Trophoblast cell (in vitro differentiated cells and primary cell): Measurements from ENCODE around the gene TAF4.

Experiments
- DNase-seq, 2 donors: peaks; one replicate each; pipeline ENCODE4 v3.0.0-alpha.2; 2016
- H2AFZ ChIP-seq: 2 replicates; pipeline ENCODE4 v1.6.1; 2013; ENCODE audit warnings: low read length, moderate library complexity, mild to moderate bottlenecking; ENCODE audit not compliant: insufficient read depth, poor library complexity
- H2AK5ac ChIP-seq: 2 replicates; pipeline ENCODE4 v1.6.1; 2013; ENCODE audit warnings: mild to moderate bottlenecking, low read length
- H2BK120ac ChIP-seq: 2 replicates; pipeline ENCODE4 v1.6.1; 2013; ENCODE audit warnings: low read length, mild to moderate bottlenecking, moderate library complexity; ENCODE audit not compliant: insufficient read depth, poor library complexity
- H2BK12ac ChIP-seq: 2 replicates; pipeline ENCODE4 v1.6.1; 2013; ENCODE audit warnings: mild to moderate bottlenecking, low read length, moderate library complexity
- H2BK5ac ChIP-seq: 2 replicates; pipeline ENCODE4 v1.6.1; 2013; ENCODE audit warnings: low read length, low read depth, moderate library complexity, mild to moderate bottlenecking; ENCODE audit not compliant: poor library complexity
- H3K14ac ChIP-seq: 2 replicates; pipeline ENCODE4 v1.6.1; 2013; ENCODE audit warnings: mild to moderate bottlenecking, low read length
- H3K18ac ChIP-seq: 2 replicates; pipeline ENCODE4 v1.6.1; 2013; ENCODE audit warnings: mild to moderate bottlenecking, low read length
- H3K23ac ChIP-seq: 2 replicates; pipeline ENCODE4 v1.6.1; 2013; ENCODE audit warnings: low read length
- H3K27ac ChIP-seq: 2 replicates; pipeline ENCODE4 v1.5.1; 2013; ENCODE audit warnings: low read depth, mild to moderate bottlenecking, inconsistent platforms, low read length, moderate library complexity
- H3K27me3 ChIP-seq: 2 replicates; pipeline ENCODE4 v1.6.1; 2013; ENCODE audit warnings: inconsistent platforms, mild to moderate bottlenecking, low read length, moderate library complexity; ENCODE audit not compliant: insufficient read depth
- H3K36me3 ChIP-seq, 2 experiments: 1 replicate in 1 of 2; 2 replicates in 1 of 2; pipeline ENCODE4 v1.6.1; 2013; ENCODE audit warnings: low read length in 2 of 2, mild to moderate bottlenecking in 2 of 2, moderate library complexity in 1 of 2; ENCODE audit not compliant: insufficient read depth in 2 of 2, control insufficient read depth in 1 of 2
- H3K4ac ChIP-seq: 2 replicates; pipeline ENCODE4 v1.6.1; 2013; ENCODE audit warnings: low read depth, mild to moderate bottlenecking, low read length, moderate library complexity
- H3K4me1 ChIP-seq, 2 experiments: 1 replicate in 1 of 2; 2 replicates in 1 of 2; pipeline ENCODE4 v1.6.1; 2013; ENCODE audit warnings: low read length in 2 of 2, mild to moderate bottlenecking in 2 of 2, moderate library complexity in 1 of 2; ENCODE audit not compliant: insufficient read depth in 2 of 2, control insufficient read depth in 1 of 2
- H3K4me2 ChIP-seq: 2 replicates; pipeline ENCODE4 v1.6.1; 2013; ENCODE audit warnings: inconsistent platforms, mild to moderate bottlenecking, low read length, moderate library complexity
- H3K4me3 ChIP-seq: 2 replicates; pipeline ENCODE4 v1.5.1; 2013; ENCODE audit warnings: mild to moderate bottlenecking, low read depth, low read length, inconsistent platforms
- H3K79me1 ChIP-seq: one replicate; pipeline ENCODE4 v1.6.1; 2013; ENCODE audit warnings: low read length
- H3K79me2 ChIP-seq: 2 replicates; pipeline ENCODE4 v1.6.1; 2013; ENCODE audit warnings: low read length, mild to moderate bottlenecking; ENCODE audit not compliant: control insufficient read depth, insufficient read depth, poor library complexity
- H3K9ac ChIP-seq: 2 replicates; pipeline ENCODE4 v1.6.1; 2013; ENCODE audit warnings: mild to moderate bottlenecking, low read length
- H3K9me3 ChIP-seq: 2 replicates; pipeline ENCODE4 v1.6.1; 2013; ENCODE audit warnings: low read depth, mild to moderate bottlenecking, control low read depth, inconsistent platforms, low read length; ENCODE audit not compliant: insufficient read depth
- H4K12ac ChIP-seq: 2 replicates; pipeline ENCODE4 v1.6.1; 2013; ENCODE audit warnings: low read depth, mild to moderate bottlenecking, low read length, moderate library complexity
- H4K8ac ChIP-seq: 2 replicates; pipeline ENCODE4 v1.6.1; 2013; ENCODE audit warnings: low read depth, mild to moderate bottlenecking, low read length, moderate library complexity
- H4K91ac ChIP-seq: one replicate; pipeline ENCODE4 v1.6.1; 2013; ENCODE audit warnings: low read depth, mild to moderate bottlenecking, low read length, moderate library complexity
- WGBS: extraction: QIAGEN DNeasy Blood & Tissue Kit; methylation state at CpG from one replicate; pipeline ENCODE4 v1.1.7; 2013; ENCODE audit warnings: missing lambda C conversion rate; ENCODE audit not compliant: insufficient read length, insufficient coverage; ENCODE audit errors: extremely low coverage; 5-methylcytosine and 5-hydroxymethylcytosine counted together

Gene TAF4

DNA sequence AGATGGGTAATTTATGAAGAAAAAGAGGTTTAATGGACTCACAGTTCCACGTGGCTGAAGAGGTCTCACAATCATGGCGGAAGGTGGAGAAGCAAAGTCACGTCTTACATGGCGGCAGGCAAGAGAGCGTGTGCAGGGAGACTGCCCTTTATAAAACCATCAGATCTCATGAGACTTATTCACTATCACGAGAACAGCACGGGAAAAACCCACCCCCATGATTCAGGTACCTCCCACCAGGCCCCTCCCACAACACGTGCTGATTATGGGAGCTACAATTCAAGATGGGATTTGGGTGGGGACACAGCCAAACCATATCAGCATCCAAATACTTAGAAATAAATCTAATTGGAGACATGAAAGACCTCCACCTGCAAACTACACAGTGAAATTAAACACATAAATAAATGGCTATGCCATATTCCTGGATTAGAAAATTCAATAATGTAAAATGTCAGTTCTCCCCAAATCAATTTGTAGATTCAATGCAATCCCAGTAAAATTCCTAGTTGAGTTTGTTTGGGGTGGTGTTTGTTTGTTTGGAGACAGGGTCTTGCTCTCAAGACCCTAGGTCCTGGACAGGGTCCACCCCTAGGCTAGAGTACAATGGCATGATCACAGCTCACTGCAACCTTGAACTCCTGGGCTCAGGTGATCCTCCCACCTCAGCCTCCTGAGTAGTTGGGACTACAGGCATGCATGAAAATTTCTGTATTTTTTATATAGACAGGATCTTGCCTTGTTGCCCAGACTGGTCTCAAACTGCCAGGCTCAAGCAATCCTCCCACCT lies 101.6 kb downstream of the TAF4 start:
- Histone ChIP-seq H2AFZ (no peak overlapping the region), H2AK5ac (no peak overlapping the region), H2BK120ac (no peak overlapping the region), H3K36me3 (no peaks in the 10 kb centered on the region), H3K4me3 (no peak overlapping the region), H3K4me2 (no peak overlapping the region), H3K14ac (no peak overlapping the region), H3K4ac (no peak overlapping the region), H3K79me2 (no peaks in the 10 kb centered on the region), H3K4me1 (peaks cover 0 to 1% of the 10 kb centered on the region in 2 experiments), H4K8ac (no peak overlapping the region), H3K27me3 (no peaks in the 10 kb centered on the region), H2BK5ac (no peak overlapping the region), H4K12ac (no peak overlapping the region), H2BK12ac (no peak overlapping the region), H3K9me3 (peaks cover 2% of the 10 kb centered on the region), H3K79me1 (no peaks in the 10 kb centered on the region), H4K91ac (no peak overlapping the region), H3K9ac (no peak overlapping the region), H3K23ac (no peak overlapping the region), H3K18ac (no peak overlapping the region), H3K27ac (no peak overlapping the region)
- no CpG with 5 or more reads among the region's 8 CpGs for whole genome bisulfite sequencing
- no peak for DNase-seq

DNA sequence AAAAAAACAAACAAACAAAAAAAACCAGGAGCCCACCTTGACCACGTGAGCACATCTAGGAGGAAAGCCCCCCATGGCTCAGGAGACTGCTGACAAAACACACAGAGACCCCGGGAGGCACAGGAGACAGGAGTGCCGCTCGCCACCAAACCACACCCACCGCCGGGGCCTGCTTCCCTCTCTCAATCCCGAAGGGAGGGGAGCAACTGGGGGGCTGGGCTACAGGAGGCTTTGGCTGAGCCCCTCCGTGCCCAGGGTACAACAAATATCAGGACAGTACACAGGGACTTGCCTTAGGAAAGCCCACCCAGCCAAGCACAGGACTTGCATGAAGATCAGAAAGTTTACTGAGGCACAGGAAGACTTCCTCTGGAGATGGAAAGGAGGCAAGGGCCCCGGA lies 102.5 kb downstream of the TAF4 start:
- Histone ChIP-seq H3K36me3 (no peaks in the 10 kb centered on the region), H2BK12ac (no peak overlapping the region), H4K8ac (no peak overlapping the region), H3K4ac (no peak overlapping the region), H3K9me3 (peaks cover 2% of the 10 kb centered on the region), H3K27me3 (no peaks in the 10 kb centered on the region), H3K14ac (no peak overlapping the region), H3K4me3 (no peak overlapping the region), H3K23ac (no peak overlapping the region), H3K18ac (no peak overlapping the region), H3K27ac (no peak overlapping the region), H2BK5ac (no peak overlapping the region), H3K4me1 (peaks cover 0 to 1% of the 10 kb centered on the region in 2 experiments), H3K79me1 (no peaks in the 10 kb centered on the region), H4K12ac (no peak overlapping the region), H2BK120ac (no peak overlapping the region), H4K91ac (no peak overlapping the region), H2AFZ (no peak overlapping the region), H3K79me2 (no peaks in the 10 kb centered on the region), H3K4me2 (no peak overlapping the region), H2AK5ac (no peak overlapping the region), H3K9ac (no peak overlapping the region)
- DNase-seq: no peak
- no CpG with 5 or more reads among the region's 9 CpGs for WGBS

DNA sequence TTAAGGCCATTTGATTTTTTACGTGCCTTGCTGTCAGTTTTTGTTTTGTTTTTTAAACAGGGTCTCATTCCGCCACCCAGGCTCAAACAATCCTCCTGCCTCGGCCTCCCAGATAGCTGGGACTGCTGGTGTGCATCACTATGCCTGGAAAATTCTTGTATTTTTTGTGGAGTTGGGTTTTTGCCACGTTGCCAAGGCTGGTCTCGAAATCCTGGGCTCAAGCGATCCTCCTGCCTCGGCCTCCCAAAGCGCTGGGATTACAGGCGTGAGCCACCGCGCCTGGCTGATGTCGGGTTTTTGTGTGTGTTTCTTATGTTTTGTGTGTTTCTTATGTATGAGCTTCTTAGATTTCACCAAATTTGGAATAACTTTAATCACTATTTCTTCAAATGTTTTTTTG lies 104.8 kb downstream of the TAF4 start:
- no peak for DNase-seq
- no peaks in the 10 kb centered on the region for H3K27me3 ChIP-seq
- H3K18ac ChIP-seq: no peak overlapping the region
- no peak overlapping the region for H3K4ac ChIP-seq
- no peak overlapping the region for H2BK12ac ChIP-seq
- peaks cover 0 to under 1% of the 10 kb centered on the region in 2 experiments for H3K4me1 ChIP-seq
- no peak overlapping the region for H4K91ac ChIP-seq
- no peak overlapping the region for H3K4me2 ChIP-seq
- H4K12ac ChIP-seq: no peak overlapping the region
- no peak overlapping the region for H4K8ac ChIP-seq
- no peaks in the 10 kb centered on the region for H3K36me3 ChIP-seq
- no peak overlapping the region for H2AFZ ChIP-seq
- H3K27ac ChIP-seq: no peak overlapping the region
- H3K9me3 ChIP-seq: peaks cover 2% of the 10 kb centered on the region
- no peak overlapping the region for H3K14ac ChIP-seq
- no peak overlapping the region for H3K9ac ChIP-seq
- no peak overlapping the region for H2BK120ac ChIP-seq
- H3K79me1 ChIP-seq: no peaks in the 10 kb centered on the region
- no peaks in the 10 kb centered on the region for H3K79me2 ChIP-seq
- no peak overlapping the region for H3K4me3 ChIP-seq
- H2AK5ac ChIP-seq: no peak overlapping the region
- no CpG with 5 or more reads among the region's 12 CpGs for WGBS
- H3K23ac ChIP-seq: no peak overlapping the region
- no peak overlapping the region for H2BK5ac ChIP-seq

DNA sequence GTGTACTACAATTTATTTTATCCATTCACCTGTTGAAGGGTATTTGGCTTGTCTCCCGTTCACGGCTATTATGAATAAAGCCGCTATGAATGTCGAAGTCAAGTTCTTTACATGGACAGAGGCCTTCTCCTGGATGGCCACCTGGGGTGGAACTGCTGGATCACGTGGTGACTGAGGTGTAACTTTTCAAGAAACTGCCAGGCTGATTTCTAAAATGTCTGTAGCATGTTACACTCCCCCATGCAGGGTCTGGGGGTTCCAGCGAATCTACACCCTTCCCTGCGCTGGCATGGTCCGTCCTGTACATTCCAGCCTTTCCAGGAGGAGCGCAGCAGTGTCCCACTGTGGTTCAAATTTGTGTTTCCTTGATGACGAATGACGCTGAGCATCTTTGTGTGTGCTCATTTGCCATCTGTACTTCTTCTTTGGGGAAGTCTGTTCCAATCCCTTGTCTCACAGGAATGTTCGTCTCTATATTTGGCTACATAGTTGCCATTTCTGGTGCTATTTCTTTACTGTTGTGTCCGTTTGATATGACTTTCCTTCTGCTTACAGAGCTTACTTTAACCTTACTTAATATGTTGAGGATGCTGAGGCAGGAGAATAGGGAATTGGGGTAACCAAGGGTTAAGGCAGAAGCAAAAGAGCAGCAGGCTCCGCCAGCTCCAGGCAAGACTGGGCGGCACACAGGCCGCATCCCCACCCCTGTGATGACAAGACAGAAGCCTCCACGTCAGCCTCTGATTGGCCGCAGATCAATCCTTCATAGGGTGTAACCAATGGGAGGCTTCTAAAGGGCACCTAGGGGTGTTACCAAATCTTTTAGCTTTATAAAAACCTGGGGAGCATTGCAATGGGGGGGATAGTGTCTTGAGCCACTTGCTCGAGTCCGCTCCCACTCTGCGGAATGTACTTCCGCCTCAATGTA lies 106.6 kb downstream of the TAF4 start:
- Histone ChIP-seq H2AK5ac (no peak overlapping the region), H3K9me3 (peaks cover 5% of the 10 kb centered on the region), H3K79me1 (no peaks in the 10 kb centered on the region), H3K36me3 (no peaks in the 10 kb centered on the region), H3K4me2 (no peak overlapping the region), H3K79me2 (no peaks in the 10 kb centered on the region), H3K4ac (no peak overlapping the region), H2BK120ac (no peak overlapping the region), H3K9ac (no peak overlapping the region), H2BK5ac (no peak overlapping the region), H2BK12ac (no peak overlapping the region), H3K27me3 (no peaks in the 10 kb centered on the region), H4K91ac (no peak overlapping the region), H4K8ac (no peak overlapping the region), H4K12ac (no peak overlapping the region), H2AFZ (no peak overlapping the region), H3K23ac (no peak overlapping the region), H3K27ac (no peak overlapping the region), H3K18ac (no peak overlapping the region), H3K4me3 (no peak overlapping the region), H3K14ac (no peak overlapping the region), H3K4me1 (no peaks in the 10 kb centered on the region)
- no CpG with 5 or more reads among the region's 22 CpGs for WGBS
- DNase-seq: no peak
